HEK293 (cell line): ENCODE data around the gene SLC8A3.

Source experiments
- SETDB1 ChIP-seq: IDR thresholded peaks from one replicate; pipeline ENCODE4 v1.6.1; 2017; ENCODE audit warnings: mild to moderate bottlenecking, low read length, moderate library complexity, mixed read lengths; ENCODE audit not compliant: insufficient read length
- TF ChIP-seq, protein P1 (sequence below): fragments of 450-650 bp; formaldehyde crosslinking; IDR thresholded peaks from 2 replicates; pipeline ENCODE4 v1.5.1; 2016; ENCODE audit warnings: missing biosample characterization, missing genetic modification characterization

DNA sequence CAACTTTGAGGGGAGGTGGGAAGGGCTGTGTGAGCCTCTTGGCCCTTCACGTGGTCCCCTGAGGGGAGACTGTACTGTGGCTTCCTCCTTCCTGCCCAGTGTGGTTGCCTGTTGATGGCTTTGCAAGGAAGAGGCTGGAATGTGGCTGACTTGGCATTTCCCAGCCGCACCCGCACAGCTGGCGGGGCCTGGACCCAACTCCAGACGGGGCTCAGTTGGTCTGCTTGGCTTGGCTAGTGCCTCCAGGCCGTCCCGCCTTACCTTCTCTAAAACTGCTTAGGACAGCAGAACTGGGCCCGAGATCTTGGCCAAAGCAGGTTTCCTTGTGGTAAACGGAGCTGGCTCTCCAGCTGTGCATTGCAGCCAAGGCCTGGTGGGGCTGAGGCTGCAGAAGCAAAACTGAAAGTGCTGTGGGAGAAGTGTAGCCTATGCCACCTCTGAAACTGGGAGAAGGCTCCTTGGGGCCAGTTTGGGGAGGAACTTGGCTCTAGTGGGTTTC is 170.0 kb downstream of the SLC8A3 start:
- TF ChIP-seq, protein P1, sequence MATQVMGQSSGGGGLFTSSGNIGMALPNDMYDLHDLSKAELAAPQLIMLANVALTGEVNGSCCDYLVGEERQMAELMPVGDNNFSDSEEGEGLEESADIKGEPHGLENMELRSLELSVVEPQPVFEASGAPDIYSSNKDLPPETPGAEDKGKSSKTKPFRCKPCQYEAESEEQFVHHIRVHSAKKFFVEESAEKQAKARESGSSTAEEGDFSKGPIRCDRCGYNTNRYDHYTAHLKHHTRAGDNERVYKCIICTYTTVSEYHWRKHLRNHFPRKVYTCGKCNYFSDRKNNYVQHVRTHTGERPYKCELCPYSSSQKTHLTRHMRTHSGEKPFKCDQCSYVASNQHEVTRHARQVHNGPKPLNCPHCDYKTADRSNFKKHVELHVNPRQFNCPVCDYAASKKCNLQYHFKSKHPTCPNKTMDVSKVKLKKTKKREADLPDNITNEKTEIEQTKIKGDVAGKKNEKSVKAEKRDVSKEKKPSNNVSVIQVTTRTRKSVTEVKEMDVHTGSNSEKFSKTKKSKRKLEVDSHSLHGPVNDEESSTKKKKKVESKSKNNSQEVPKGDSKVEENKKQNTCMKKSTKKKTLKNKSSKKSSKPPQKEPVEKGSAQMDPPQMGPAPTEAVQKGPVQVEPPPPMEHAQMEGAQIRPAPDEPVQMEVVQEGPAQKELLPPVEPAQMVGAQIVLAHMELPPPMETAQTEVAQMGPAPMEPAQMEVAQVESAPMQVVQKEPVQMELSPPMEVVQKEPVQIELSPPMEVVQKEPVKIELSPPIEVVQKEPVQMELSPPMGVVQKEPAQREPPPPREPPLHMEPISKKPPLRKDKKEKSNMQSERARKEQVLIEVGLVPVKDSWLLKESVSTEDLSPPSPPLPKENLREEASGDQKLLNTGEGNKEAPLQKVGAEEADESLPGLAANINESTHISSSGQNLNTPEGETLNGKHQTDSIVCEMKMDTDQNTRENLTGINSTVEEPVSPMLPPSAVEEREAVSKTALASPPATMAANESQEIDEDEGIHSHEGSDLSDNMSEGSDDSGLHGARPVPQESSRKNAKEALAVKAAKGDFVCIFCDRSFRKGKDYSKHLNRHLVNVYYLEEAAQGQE: no peak
- TF ChIP-seq SETDB1: no peak
